ENCODE measurements around the gene CHST9.

- TF ChIP-seq POLR2A (IDR thresholded peaks at IDR 0.05) = no peak
- TF ChIP-seq POLR2AphosphoS5 (IDR thresholded peaks at IDR 0.05) = no peak
These were observed 315.5 kb downstream of the CHST9 start for GRCh38 chr18:26869640-26870039.

Measured in sigmoid colon (tissue), 4 donors.